GM12864 (cell line): ENCODE results near the gene MKNK1.

Experiments
- DNase-seq: peaks from one replicate; pipeline ENCODE4 v3.0.0-alpha.2; 2011; ENCODE audit warnings: low read depth
- H3K4me3 ChIP-seq: 2 replicates; pipeline ENCODE4 v1.5.1; 2011; ENCODE audit warnings: mild to moderate bottlenecking, low read depth, low read length, control low read depth
- TF ChIP-seq, protein P1 (sequence below): IDR thresholded peaks from 2 replicates; pipeline ENCODE4 v1.5.1; 2011; ENCODE audit warnings: low read depth, mild to moderate bottlenecking, moderate library complexity, low read length, control low read depth, inconsistent platforms; ENCODE audit errors: missing control alignments

Gene MKNK1

GRCh38 chr1:46528297-46528955 lies 75.6 kb downstream of the MKNK1 start:
- no peak overlapping the region for H3K4me3 ChIP-seq
- no peak for DNase-seq
- TF ChIP-seq, protein P1, sequence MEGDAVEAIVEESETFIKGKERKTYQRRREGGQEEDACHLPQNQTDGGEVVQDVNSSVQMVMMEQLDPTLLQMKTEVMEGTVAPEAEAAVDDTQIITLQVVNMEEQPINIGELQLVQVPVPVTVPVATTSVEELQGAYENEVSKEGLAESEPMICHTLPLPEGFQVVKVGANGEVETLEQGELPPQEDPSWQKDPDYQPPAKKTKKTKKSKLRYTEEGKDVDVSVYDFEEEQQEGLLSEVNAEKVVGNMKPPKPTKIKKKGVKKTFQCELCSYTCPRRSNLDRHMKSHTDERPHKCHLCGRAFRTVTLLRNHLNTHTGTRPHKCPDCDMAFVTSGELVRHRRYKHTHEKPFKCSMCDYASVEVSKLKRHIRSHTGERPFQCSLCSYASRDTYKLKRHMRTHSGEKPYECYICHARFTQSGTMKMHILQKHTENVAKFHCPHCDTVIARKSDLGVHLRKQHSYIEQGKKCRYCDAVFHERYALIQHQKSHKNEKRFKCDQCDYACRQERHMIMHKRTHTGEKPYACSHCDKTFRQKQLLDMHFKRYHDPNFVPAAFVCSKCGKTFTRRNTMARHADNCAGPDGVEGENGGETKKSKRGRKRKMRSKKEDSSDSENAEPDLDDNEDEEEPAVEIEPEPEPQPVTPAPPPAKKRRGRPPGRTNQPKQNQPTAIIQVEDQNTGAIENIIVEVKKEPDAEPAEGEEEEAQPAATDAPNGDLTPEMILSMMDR, result no peak

- DNase-seq, result no peak
- H3K4me3 ChIP-seq, result no peak overlapping the region
- TF ChIP-seq, protein P1, result peak; percentile 98
Measured at GRCh38 chr1:46527474-46528296, 76.4 kb downstream of the MKNK1 start.

- no peak overlapping the region for H3K4me3 ChIP-seq
- no peak for DNase-seq
- TF ChIP-seq, protein P1, result no peak
Measured at GRCh38 chr1:46526691-46527291, 77.3 kb downstream of the MKNK1 start.

GRCh38 chr1:46526013-46526690 lies 77.9 kb downstream of the MKNK1 start:
- DNase-seq, result no peak
- H3K4me3 ChIP-seq, result no peak overlapping the region
- TF ChIP-seq, protein P1, result no peak

DNA sequence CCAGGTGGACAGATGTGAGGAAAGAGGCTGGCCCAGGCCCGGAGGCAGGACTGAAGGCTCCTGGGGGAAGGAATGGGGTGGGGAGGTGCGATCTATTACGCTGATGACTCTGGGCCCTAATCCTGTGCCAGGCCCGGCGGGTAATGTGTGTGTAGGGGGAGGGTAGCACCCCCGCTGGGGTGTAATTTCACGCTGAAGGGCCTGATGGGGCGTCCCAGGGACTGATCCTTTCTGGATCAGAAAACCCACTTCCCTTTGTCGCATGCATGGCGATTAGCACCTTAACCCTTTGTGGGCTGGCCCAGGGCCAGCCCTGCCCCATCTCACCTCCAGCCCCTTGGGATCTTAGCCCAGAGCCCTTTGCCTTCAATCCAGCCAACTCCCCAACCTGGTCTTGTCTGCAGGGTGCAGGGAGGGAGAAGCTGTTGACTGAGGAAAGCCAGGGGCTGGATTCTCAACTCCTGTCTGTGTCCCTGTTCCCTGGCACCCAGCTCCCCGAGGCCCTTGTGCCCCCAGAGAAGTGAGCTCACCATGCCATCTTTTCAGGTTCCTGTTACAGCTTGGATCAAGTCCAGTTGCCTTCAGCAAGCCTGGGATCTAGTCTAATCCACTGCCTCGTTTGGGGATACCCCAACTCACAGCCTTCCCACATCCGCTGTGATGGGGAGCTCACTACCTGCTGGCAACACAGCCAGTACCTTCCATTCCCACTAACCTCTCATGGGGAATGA lies 78.7 kb downstream of the MKNK1 start:
- TF ChIP-seq, protein P1, result no peak
- H3K4me3 ChIP-seq, result no peak overlapping the region
- DNase-seq, result no peak

DNA sequence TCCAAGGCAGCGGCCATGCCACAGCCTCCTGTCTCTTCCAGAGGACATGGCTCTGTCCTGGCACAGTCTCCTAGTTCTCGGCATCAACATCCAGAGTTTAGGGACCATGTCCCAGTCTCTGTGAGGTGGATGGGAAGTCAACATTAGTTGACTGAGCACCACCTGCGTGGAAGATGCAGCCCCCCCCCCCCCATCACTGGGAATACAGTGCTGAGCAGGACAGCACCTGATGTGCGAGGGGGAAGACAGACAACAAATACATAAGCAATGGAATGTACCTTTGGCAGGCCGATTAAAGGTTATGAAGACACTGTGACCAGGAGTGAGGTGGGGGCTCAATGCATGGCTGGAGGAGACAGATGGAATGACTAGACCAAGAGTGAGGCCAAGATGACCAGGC lies 79.2 kb downstream of the MKNK1 start:
- no peak overlapping the region for H3K4me3 ChIP-seq
- no peak for DNase-seq
- TF ChIP-seq, protein P1, result no peak
